HG02981 (cell line): ENCODE data around the gene C1R.

Experiments
- ATAC-seq: cut with Tn5 transposase; IDR thresholded peaks from one replicate; pipeline ENCODE4 v1.9.1; 2021; ENCODE audit warnings: mild to moderate bottlenecking, moderate library complexity; ENCODE audit not compliant: unreplicated experiment

Gene C1R

DNA sequence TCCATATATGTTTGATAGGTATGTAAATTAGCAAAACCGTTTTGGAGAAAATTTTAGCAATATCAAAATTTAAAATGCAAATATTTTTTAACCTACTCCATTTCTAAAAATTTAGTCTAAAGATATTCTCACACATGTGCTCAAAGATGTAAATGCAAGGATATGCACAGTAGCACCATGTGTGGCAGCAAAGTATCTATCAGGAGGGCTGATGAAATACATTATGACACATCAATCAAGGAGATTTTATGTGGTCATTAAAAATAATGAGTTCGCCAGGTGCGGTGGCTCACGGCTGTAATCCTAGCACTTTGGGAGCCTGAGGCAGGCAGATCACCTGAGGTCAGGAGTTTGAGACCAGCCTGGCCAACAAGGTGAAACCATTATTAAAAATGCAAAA is 8.0 kb upstream of the C1R start:
- ATAC-seq = no peak

DNA sequence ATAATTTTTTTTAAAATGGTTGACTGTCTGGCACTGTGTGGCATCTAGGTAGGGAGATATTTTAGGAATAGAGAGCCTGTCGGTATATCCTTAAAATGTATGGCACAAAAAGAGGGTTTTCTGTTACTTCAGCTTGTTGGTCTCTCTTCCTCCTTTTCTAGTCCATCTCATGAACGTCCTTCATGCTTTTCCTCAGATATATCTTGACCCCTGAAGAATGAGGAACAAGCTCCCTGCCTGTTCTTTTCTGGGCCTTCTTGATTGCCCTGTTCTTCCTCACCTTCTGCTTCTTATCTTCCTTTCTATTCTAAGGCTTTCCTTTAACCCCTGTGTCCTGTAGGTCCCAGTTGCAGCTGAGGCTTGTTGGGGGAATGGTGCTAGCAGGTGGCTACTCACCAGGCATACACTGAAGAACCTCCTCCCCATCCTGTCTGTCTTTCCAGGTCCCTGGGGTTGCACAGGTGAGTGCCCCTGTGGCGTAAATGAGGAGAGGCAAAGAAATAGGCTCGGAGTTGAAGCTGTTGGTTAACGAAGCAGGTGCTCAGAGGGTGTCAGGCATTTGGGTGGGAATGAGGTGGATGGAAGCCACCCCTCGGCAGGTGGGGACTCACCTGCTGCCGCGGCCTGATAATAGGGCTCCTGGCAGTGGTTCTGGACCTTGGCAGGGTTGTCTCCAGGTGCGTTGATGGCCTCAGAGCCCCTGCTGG is 7.2 kb upstream of the C1R start:
- no peak for ATAC-seq

- ATAC-seq = no peak
Measured at GRCh38 chr12:7096979-7097378, 4.7 kb upstream of the C1R start.

GRCh38 chr12:7096006-7096932 is 4.0 kb upstream of the C1R start:
- ATAC-seq = no peak

GRCh38 chr12:7093892-7094291 is 1.6 kb upstream of the C1R start:
- no peak for ATAC-seq

- ATAC-seq = no peak
Measured at GRCh38 chr12:7093486-7093885, 1.2 kb upstream of the C1R start.

GRCh38 chr12:7092986-7093460 is 778 bp upstream of the C1R start:
- no peak for ATAC-seq

DNA sequence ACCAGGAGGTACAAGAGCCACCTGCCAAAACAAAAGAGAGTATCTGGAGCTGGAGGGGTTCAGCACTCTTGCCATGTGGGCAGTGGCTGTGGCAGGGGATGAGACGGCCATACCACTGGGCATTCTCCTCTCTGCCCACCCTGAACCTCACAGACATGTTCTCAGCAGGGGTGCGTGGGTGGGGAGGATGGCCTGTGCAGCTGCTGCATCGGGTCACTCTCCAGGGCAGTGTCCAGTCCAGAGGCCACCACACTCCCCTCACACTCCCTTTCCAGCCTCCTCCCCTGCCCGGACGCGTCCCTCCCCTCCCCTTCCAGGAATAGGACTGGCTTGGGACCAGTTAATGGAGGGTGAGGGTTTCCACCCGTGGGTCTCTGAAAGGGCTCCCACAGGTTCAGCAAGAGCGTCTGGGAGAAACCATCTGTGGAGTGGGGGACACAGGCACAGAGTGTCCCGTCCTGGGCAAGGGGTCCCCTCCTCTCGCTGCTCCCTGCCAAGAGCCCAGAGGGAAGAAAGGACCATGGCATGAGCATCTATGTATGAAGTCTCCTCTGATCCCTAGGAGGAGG is 501 bp downstream of the C1R start:
- ATAC-seq = no peak

DNA sequence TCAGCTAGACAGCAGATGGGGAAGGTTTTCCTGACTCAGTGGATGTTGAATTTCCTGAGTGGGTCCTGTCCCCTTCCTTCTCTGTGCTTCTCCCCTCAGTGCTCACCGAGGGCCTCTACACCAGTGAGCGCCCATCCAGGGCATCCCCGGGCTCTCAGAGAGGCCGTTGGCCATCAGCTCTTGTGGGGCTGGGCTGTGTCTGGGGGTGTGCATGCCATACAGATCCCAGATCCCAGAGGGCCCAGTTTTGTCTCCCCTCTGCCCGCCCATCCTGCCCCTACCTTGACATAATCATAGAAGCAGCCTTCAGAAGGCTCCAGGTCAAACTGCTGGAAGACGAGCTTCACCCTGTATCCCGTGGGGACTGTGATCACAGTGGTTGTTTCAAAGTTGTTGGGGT is 1.1 kb downstream of the C1R start:
- ATAC-seq = no peak

DNA sequence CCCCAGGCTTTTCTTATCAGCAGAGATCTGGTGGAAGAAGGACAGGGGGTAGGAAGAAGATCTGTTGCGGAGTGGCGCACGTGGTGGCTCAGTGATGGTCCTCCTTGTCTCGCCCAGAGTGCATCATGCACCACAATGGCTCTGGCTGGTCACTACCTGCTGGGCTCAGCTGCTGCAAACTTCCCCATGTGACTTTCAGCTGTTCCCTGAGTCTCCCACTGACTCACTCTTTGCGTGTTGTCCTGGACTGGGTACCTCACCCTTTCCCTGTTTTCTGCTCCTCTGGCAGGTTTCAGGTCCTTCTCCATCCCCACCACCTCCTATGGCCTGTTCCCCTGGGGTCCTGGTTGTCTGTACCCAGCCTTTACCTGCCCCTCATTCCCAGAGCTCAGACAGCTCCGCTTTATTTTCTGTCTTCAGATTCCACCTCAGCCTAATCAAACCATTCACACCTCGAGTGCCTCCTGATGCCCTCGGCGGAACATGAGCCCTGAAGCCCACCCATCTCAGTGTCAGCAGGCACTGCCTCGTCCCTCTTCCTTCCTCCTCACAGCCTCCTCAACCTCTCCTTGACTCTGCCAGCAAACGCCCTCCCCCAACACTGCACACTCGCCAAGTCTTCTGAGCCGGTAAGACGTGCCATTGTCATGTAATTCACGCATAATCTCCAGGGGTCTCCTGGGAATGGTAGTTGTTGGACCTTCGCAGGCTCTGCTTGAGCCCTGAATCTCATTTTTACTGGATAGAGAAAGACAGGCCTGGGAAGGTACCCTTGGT is 1.8 kb downstream of the C1R start:
- no peak for ATAC-seq

DNA sequence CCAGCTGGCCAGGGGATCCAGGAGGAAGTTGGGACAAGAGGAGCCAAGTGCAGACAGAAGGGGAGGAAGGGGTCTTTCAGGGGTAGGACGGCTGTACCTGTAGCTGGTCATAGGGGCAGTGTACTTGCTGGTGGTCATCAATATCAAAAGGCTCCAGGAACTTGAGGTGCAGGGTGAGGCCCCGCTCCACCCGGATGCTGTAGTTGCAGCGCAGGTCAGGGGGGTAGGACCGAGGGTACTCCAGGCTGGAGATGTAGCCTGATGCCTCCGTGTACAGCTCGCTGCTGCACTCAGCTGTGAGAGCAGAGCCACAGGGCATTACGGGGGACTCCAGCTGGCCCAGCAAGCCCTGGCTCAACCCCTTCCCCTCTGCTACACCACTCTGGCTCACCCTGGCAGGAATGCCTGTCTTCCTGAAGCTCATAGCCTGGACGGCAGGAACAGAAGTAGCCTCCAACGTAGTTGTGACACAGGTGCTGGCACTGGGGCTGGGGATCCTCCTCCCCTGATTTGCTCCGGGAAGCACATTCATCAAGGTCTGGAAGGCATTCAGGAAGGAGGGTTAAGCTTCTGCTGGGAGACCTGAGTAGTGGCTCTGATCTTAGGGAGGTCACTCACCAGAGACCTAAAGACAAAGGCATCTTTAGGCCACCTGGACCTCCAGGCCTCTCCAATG is 2.9 kb downstream of the C1R start:
- ATAC-seq = no peak

- no peak for ATAC-seq
Measured at GRCh38 chr12:7083125-7083524, 9.1 kb downstream of the C1R start.

DNA sequence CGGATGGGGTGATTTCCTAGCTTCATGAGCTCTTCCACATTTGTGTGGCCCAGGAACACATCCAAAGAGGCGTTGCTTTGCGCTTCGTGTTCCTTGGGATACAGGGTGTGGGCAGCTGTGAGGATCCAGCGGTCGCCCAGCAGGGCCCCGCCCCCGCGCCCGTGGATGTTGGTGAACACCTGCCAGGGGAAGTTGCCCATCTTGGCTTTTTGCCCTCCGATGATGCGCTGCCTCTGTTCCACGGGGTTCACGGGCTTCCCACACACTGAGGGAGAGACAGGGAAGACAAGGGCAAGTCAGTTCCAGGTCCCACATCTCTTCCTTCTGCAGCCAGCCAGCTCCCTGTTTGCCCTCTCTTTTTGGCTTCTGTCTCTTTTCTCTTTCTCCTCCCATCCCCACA is 11.2 kb downstream of the C1R start:
- no peak for ATAC-seq

DNA sequence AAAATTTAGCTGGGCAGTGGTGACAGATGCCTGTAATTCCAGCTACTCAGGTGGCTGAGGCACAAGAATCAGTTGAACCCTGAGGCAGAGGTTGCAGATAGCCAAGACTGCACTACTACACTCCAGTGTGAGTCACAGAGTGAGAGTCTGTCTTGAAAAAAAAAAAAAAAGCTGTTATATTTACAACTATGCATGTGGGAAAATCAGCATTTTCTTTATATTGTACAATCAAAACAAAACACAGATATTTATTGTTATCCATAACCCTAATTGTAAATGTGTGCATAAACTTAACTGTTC is 12.5 kb downstream of the C1R start:
- no peak for ATAC-seq

DNA sequence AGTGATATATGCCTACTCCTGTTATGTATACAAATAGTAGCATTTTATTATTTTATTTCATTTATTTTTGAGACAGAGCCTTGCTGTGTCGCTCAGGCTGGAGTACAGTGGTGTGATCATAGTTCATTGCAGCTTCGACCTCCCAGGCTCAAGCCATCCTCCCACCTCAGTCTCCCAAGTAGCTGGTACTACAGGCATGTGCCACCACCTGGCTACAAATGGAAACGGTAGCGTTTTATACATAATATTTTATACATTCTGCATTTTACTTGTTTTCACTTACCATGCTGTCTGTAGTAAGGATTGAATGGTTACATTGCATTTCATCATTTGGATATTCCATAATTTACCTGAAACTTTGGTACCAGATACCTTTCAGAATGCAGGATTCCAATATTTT is 14.1 kb downstream of the C1R start:
- no peak for ATAC-seq

DNA sequence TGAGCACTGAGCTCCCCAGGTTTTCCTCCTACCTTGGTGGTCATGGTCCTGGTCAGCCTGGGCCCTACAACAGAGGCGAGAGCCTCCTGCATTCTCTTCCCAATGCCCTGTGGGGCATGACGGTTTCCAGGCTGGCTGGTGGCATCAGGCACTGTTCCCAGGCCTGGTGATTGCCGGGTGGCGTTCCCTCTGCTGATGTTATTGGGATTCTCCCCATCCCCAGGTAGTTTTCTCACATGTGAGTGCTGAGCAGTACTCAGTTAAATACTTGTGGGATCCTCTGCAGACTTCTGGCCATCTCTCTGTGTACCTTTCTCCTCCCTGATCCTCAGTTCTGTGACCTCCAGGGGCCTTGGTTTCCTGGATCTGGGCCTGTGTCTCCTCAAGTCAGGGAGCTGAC is 15.8 kb downstream of the C1R start:
- no peak for ATAC-seq

GRCh38 chr12:7075939-7076338 is 16.3 kb downstream of the C1R start:
- no peak for ATAC-seq

GRCh38 chr12:7075518-7075917 is 16.7 kb downstream of the C1R start:
- ATAC-seq = no peak

GRCh38 chr12:7073946-7074345 is 18.3 kb downstream of the C1R start:
- no peak for ATAC-seq

- no peak for ATAC-seq
Measured at GRCh38 chr12:7072554-7072953, 19.7 kb downstream of the C1R start.

GRCh38 chr12:7072035-7072434 is 20.2 kb downstream of the C1R start:
- ATAC-seq = no peak
